Measurements from ENCODE around the gene AKAP6. TPM values are rescaled to one million over a fixed set of nuclear protein-coding genes. Genes with fewer than 3 reads are reported as not detected.

The AKAP6 gene
- total RNA-seq, 4 donors from 2014 or later, result 2.0 to 11.0 (median 4.2) TPM

GRCh38 chr14:32545095-32545494, 216.0 kb downstream of the AKAP6 start:
- Histone ChIP-seq H3K36me3 (no peaks in the 10 kb centered on the region), H3K27ac (no peak overlapping the region), H3K4me3 (no peak overlapping the region), H3K9me3 (no peaks in the 10 kb centered on the region), H3K27me3 (no peaks in the 10 kb centered on the region), H3K4me1 (no peaks in the 10 kb centered on the region)
- TF ChIP-seq POLR2A (IDR thresholded peaks at IDR 0.05) (no peak), CTCF (IDR thresholded peaks at IDR 0.05) (no peak), POLR2AphosphoS5 (IDR thresholded peaks at IDR 0.05) (no peak), EP300 (IDR thresholded peaks at IDR 0.05) (no peak)
- WGBS, result 90% methylated on average over 4 of the region's 4 CpGs
- DNase-seq (ENCODE audit: low spot score in 2 of 2), result no peak

DNA sequence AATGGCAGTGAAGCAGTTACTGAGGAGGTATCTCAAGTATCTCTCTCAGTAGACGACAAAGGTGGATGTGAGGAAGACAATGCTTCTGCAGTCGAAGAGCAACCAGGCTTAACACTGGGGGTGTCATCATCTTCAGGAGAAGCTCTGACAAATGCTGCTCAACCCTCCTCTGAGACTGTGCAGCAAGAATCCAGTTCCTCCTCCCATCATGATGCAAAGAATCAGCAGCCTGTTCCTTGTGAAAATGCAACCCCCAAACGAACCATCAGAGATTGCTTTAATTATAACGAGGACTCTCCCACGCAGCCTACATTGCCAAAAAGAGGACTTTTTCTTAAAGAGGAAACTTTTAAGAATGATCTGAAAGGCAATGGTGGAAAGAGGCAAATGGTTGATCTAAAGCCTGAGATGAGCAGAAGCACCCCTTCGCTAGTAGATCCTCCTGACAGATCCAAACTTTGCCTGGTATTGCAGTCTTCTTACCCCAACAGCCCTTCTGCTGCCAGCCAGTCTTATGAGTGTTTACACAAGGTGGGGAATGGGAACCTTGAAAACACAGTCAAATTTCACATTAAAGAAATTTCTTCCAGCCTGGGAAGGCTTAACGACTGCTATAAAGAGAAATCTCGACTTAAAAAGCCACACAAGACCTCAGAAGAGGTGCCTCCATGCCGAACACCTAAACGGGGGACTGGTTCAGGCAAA, 216.6 kb downstream of the AKAP6 start:
- no peak overlapping the region for H3K4me3 ChIP-seq
- DNase-seq (ENCODE audit: low spot score in 2 of 2), result no peak
- H3K27ac ChIP-seq, result no peak overlapping the region
- TF ChIP-seq CTCF (IDR thresholded peaks at IDR 0.05), result no peak
- TF ChIP-seq POLR2A (IDR thresholded peaks at IDR 0.05), result no peak
- TF ChIP-seq EP300 (IDR thresholded peaks at IDR 0.05), result no peak
- no peak for TF ChIP-seq POLR2AphosphoS5 (IDR thresholded peaks at IDR 0.05)
- H3K27me3 ChIP-seq, result no peaks in the 10 kb centered on the region
- H3K36me3 ChIP-seq, result no peaks in the 10 kb centered on the region
- no peaks in the 10 kb centered on the region for H3K9me3 ChIP-seq
- 82% methylated on average over 10 of the region's 10 CpGs for WGBS
- H3K4me1 ChIP-seq, result no peaks in the 10 kb centered on the region

GRCh38 chr14:32546246-32546645, 217.1 kb downstream of the AKAP6 start:
- Histone ChIP-seq H3K27me3 (no peaks in the 10 kb centered on the region), H3K4me1 (no peaks in the 10 kb centered on the region), H3K36me3 (no peaks in the 10 kb centered on the region), H3K9me3 (no peaks in the 10 kb centered on the region), H3K4me3 (no peak overlapping the region), H3K27ac (no peak overlapping the region)
- TF ChIP-seq CTCF (IDR thresholded peaks at IDR 0.05) (no peak), POLR2A (IDR thresholded peaks at IDR 0.05) (no peak), POLR2AphosphoS5 (IDR thresholded peaks at IDR 0.05) (no peak), EP300 (IDR thresholded peaks at IDR 0.05) (no peak)
- 85% methylated on average over 2 of the region's 2 CpGs for WGBS
- no peak for DNase-seq (ENCODE audit: low spot score in 2 of 2)

- TF ChIP-seq POLR2AphosphoS5 (IDR thresholded peaks at IDR 0.05), result no peak
- no peak for TF ChIP-seq CTCF (IDR thresholded peaks at IDR 0.05)
- TF ChIP-seq EP300 (IDR thresholded peaks at IDR 0.05), result no peak
- no peaks in the 10 kb centered on the region for H3K27me3 ChIP-seq
- no peaks in the 10 kb centered on the region for H3K9me3 ChIP-seq
- H3K4me3 ChIP-seq, result no peak overlapping the region
- no peaks in the 10 kb centered on the region for H3K4me1 ChIP-seq
- H3K27ac ChIP-seq, result no peak overlapping the region
- no peaks in the 10 kb centered on the region for H3K36me3 ChIP-seq
- no peak for DNase-seq (ENCODE audit: low spot score in 2 of 2)
These were observed 223.7 kb downstream of the AKAP6 start for GRCh38 chr14:32552766-32553165.

DNA sequence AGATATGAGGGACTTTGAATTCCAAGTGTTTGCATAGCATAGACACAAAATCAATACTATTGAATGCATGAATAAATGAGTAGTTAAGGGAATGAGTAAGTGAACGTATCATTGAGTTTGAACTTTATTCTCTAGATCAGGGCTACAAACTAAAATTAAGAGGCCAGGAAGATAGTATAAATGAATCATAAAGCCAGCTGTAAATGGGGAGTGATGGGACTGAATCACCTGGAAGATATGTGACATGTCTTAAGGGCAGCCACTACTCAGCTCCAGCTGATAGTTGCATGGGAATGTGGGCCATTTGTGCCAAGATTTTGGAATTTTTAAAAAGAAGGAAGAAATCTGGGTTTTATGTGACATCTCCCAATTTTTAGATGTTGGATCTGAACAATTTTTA, 229.9 kb downstream of the AKAP6 start:
- H3K27me3 ChIP-seq, result no peaks in the 10 kb centered on the region
- WGBS, result 74% methylated on average over 1 of the region's 1 CpG
- peaks cover 4% of the 10 kb centered on the region for H3K4me1 ChIP-seq
- TF ChIP-seq CTCF (IDR thresholded peaks at IDR 0.05) (no peak), POLR2A (IDR thresholded peaks at IDR 0.05) (no peak), EP300 (IDR thresholded peaks at IDR 0.05) (no peak), POLR2AphosphoS5 (IDR thresholded peaks at IDR 0.05) (no peak)
- H3K9me3 ChIP-seq, result no peaks in the 10 kb centered on the region
- H3K36me3 ChIP-seq, result no peaks in the 10 kb centered on the region
- no peak overlapping the region for H3K27ac ChIP-seq
- no peak for DNase-seq (ENCODE audit: low spot score in 2 of 2)
- H3K4me3 ChIP-seq, result no peak overlapping the region
